ENCODE measurements around the gene CDC42BPG.

CDC42BPG gene

DNA sequence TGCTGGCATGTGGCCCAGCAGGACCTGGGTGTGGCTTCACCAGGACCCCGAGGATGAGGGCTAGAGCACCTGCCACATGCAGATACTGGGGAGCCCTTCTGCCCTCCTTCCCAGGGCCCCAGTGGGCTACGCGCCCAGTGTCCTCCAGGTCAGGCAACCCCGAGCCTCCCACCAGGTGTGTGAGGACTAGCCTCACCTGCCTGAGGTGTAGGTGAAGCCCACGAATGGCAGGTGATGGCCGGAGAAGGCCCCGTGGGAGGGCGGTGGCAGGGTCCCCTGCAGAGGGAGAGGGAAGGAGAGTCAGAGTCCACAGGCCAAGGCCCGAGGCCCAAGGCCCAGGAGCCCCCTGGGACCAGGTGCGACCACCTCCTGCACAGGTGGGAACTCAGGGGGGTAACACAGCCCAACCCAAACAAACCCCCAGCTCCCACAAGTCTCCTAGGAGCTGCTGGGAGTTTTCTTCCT, 6.5 kb downstream of the CDC42BPG start (continued):
- TF ChIP-seq, protein P1, sequence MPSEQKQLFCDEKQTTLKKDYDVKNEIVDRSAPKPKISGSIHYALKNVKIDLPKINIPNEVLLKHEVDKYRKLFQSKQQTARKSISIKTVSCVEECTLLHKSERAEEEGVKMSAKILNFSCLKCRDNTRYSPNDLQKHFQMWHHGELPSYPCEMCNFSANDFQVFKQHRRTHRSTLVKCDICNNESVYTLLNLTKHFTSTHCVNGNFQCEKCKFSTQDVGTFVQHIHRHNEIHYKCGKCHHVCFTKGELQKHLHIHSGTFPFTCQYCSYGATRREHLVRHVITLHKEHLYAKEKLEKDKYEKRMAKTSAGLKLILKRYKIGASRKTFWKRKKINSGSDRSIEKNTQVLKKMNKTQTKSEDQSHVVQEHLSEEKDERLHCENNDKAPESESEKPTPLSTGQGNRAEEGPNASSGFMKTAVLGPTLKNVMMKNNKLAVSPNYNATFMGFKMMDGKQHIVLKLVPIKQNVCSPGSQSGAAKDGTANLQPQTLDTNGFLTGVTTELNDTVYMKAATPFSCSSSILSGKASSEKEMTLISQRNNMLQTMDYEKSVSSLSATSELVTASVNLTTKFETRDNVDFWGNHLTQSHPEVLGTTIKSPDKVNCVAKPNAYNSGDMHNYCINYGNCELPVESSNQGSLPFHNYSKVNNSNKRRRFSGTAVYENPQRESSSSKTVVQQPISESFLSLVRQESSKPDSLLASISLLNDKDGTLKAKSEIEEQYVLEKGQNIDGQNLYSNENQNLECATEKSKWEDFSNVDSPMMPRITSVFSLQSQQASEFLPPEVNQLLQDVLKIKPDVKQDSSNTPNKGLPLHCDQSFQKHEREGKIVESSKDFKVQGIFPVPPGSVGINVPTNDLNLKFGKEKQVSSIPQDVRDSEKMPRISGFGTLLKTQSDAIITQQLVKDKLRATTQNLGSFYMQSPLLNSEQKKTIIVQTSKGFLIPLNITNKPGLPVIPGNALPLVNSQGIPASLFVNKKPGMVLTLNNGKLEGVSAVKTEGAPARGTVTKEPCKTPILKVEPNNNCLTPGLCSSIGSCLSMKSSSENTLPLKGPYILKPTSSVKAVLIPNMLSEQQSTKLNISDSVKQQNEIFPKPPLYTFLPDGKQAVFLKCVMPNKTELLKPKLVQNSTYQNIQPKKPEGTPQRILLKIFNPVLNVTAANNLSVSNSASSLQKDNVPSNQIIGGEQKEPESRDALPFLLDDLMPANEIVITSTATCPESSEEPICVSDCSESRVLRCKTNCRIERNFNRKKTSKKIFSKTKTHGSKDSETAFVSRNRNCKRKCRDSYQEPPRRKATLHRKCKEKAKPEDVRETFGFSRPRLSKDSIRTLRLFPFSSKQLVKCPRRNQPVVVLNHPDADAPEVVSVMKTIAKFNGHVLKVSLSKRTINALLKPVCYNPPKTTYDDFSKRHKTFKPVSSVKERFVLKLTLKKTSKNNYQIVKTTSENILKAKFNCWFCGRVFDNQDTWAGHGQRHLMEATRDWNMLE (tag by site-specific recombination; conservative IDR thresholded peaks at IDR 0.05; ENCODE audit: low read depth): no peak

DNA sequence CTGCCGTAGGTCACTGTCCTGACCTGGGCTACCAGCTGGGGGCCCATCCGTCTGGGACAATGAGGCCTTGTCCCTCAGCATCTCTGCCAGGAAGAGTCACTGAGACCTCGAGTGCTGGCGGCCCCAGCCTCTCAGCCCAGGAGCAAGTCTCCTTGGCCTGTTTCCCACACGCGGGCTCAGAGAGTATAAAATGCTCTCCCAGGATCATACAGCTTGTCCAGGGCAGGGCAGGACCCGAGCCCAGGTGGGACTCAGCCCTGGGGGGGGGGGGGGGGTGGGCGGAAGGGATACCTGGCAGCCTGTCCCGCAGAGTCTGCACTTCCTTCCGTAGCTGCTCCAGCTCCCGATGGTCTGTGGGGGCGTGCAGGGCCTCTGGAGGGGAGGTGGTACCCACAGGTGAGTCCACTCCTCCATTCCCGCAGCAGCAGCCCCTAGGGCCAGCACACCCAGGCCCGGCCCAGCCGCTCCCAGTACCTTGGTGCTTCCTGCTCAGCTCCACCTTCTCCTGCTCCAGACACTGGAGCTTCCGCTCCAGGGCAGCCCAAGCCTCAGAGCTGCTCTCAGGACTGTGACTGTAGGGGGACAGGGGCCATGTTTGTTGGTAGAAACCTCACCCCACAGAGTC, 7.9 kb downstream of the CDC42BPG start:
- POLR2A ChIA-PET: interaction anchor here (3.1 kb wide), 1 partner anchor 58 kb away, joined by 11 read pairs; the partner anchor contains the start of gene SF1
- CTCF ChIA-PET: interaction anchor here (0.6 kb wide), 1 partner anchor 222 kb away, joined by 3 read pairs; the partner anchor contains the start of gene NAALADL1
- no peak overlapping the region for H3K4me3 ChIP-seq (ENCODE audit: low read depth, low read length)
- H3K9me3 ChIP-seq (ENCODE audit: control insufficient read depth, insufficient read depth, low read depth, low read length): no peaks in the 10 kb centered on the region
- H3K4me1 ChIP-seq (ENCODE audit: control insufficient read depth, insufficient read depth, low read length): no peaks in the 10 kb centered on the region
- H3K36me3 ChIP-seq (ENCODE audit: control insufficient read depth in 2 of 2, insufficient read depth in 1 of 2, low read length in 2 of 2): peaks cover 0 to 20% of the 10 kb centered on the region in 2 experiments; a peak in 1 of 3 replicates
- no peak overlapping the region for H3K27ac ChIP-seq (ENCODE audit: extremely low read depth, low read depth, low read length)
- TF ChIP-seq ZNF654 (tag by site-specific recombination; IDR thresholded peaks at IDR 0.05; ENCODE audit: low read depth) (no peak), ZNF416 (tag by site-specific recombination; IDR thresholded peaks at IDR 0.05) (no peak), ZNF140 (tag by site-specific recombination; IDR thresholded peaks at IDR 0.05) (no peak), WT1 (tag by site-specific recombination; IDR thresholded peaks at IDR 0.05) (no peak), PRDM1 (tag by site-specific recombination; IDR thresholded peaks at IDR 0.05) (no peak), ZNF510 (tag by site-specific recombination; IDR thresholded peaks at IDR 0.05; ENCODE audit: insufficient replicate concordance) (no peak), ZEB2 (tag by site-specific recombination; IDR thresholded peaks at IDR 0.05) (no peak), ZNF239 (tag by site-specific recombination; IDR thresholded peaks at IDR 0.05) (no peak), ZNF274 (IDR thresholded peaks at IDR 0.05; ENCODE audit: low read length) (no peak), ZNF274 (tag by site-specific recombination; IDR thresholded peaks at IDR 0.05; ENCODE audit: borderline replicate concordance) (no peak), RBAK (tag by site-specific recombination; IDR thresholded peaks at IDR 0.05) (no peak), ZFP3 (tag by site-specific recombination; IDR thresholded peaks at IDR 0.05; ENCODE audit: low read depth) (no peak), ZNF707 (tag by site-specific recombination; IDR thresholded peaks at IDR 0.05) (no peak)
- TF ChIP-seq, protein P2, sequence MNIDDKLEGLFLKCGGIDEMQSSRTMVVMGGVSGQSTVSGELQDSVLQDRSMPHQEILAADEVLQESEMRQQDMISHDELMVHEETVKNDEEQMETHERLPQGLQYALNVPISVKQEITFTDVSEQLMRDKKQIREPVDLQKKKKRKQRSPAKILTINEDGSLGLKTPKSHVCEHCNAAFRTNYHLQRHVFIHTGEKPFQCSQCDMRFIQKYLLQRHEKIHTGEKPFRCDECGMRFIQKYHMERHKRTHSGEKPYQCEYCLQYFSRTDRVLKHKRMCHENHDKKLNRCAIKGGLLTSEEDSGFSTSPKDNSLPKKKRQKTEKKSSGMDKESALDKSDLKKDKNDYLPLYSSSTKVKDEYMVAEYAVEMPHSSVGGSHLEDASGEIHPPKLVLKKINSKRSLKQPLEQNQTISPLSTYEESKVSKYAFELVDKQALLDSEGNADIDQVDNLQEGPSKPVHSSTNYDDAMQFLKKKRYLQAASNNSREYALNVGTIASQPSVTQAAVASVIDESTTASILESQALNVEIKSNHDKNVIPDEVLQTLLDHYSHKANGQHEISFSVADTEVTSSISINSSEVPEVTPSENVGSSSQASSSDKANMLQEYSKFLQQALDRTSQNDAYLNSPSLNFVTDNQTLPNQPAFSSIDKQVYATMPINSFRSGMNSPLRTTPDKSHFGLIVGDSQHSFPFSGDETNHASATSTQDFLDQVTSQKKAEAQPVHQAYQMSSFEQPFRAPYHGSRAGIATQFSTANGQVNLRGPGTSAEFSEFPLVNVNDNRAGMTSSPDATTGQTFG (tag by site-specific recombination; IDR thresholded peaks at IDR 0.05; ENCODE audit: borderline replicate concordance): no peak
- TF ChIP-seq, protein P3, sequence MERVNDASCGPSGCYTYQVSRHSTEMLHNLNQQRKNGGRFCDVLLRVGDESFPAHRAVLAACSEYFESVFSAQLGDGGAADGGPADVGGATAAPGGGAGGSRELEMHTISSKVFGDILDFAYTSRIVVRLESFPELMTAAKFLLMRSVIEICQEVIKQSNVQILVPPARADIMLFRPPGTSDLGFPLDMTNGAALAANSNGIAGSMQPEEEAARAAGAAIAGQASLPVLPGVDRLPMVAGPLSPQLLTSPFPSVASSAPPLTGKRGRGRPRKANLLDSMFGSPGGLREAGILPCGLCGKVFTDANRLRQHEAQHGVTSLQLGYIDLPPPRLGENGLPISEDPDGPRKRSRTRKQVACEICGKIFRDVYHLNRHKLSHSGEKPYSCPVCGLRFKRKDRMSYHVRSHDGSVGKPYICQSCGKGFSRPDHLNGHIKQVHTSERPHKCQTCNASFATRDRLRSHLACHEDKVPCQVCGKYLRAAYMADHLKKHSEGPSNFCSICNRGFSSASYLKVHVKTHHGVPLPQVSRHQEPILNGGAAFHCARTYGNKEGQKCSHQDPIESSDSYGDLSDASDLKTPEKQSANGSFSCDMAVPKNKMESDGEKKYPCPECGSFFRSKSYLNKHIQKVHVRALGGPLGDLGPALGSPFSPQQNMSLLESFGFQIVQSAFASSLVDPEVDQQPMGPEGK (tag by site-specific recombination; IDR thresholded peaks at IDR 0.05): no peak
- TF ChIP-seq, protein P4, sequence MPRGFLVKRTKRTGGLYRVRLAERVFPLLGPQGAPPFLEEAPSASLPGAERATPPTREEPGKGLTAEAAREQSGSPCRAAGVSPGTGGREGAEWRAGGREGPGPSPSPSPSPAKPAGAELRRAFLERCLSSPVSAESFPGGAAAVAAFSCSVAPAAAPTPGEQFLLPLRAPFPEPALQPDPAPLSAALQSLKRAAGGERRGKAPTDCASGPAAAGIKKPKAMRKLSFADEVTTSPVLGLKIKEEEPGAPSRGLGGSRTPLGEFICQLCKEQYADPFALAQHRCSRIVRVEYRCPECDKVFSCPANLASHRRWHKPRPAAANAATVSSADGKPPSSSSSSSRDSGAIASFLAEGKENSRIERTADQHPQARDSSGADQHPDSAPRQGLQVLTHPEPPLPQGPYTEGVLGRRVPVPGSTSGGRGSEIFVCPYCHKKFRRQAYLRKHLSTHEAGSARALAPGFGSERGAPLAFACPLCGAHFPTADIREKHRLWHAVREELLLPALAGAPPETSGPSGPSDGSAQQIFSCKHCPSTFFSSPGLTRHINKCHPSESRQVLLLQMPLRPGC (tag by site-specific recombination; IDR thresholded peaks at IDR 0.05): no peak
- TF ChIP-seq, protein P5, sequence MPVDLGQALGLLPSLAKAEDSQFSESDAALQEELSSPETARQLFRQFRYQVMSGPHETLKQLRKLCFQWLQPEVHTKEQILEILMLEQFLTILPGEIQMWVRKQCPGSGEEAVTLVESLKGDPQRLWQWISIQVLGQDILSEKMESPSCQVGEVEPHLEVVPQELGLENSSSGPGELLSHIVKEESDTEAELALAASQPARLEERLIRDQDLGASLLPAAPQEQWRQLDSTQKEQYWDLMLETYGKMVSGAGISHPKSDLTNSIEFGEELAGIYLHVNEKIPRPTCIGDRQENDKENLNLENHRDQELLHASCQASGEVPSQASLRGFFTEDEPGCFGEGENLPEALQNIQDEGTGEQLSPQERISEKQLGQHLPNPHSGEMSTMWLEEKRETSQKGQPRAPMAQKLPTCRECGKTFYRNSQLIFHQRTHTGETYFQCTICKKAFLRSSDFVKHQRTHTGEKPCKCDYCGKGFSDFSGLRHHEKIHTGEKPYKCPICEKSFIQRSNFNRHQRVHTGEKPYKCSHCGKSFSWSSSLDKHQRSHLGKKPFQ (tag by site-specific recombination; IDR thresholded peaks at IDR 0.05): no peak
- TF ChIP-seq, protein P6, sequence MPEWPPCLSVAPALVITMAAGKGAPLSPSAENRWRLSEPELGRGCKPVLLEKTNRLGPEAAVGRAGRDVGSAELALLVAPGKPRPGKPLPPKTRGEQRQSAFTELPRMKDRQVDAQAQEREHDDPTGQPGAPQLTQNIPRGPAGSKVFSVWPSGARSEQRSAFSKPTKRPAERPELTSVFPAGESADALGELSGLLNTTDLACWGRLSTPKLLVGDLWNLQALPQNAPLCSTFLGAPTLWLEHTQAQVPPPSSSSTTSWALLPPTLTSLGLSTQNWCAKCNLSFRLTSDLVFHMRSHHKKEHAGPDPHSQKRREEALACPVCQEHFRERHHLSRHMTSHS (tag by site-specific recombination; IDR thresholded peaks at IDR 0.05): no peak
- TF ChIP-seq, protein P7, sequence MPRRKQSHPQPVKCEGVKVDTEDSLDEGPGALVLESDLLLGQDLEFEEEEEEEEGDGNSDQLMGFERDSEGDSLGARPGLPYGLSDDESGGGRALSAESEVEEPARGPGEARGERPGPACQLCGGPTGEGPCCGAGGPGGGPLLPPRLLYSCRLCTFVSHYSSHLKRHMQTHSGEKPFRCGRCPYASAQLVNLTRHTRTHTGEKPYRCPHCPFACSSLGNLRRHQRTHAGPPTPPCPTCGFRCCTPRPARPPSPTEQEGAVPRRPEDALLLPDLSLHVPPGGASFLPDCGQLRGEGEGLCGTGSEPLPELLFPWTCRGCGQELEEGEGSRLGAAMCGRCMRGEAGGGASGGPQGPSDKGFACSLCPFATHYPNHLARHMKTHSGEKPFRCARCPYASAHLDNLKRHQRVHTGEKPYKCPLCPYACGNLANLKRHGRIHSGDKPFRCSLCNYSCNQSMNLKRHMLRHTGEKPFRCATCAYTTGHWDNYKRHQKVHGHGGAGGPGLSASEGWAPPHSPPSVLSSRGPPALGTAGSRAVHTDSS (tag by site-specific recombination; IDR thresholded peaks at IDR 0.05): no peak

All from HEK293 (cell line).